Neural progenitor cell (in vitro differentiated cells): ENCODE results near the gene IGSF9.

Experiments
- CTCF ChIP-seq: fragments of 200-600 bp; sonication (generic); IDR thresholded peaks from 2 replicates; pipeline ENCODE4 v1.5.1; 2017; ENCODE audit warnings: antibody characterized with exemption, mild to moderate bottlenecking
- EZH2 ChIP-seq: fragments of 200-600 bp; sonication (generic); IDR thresholded peaks from 2 replicates; pipeline ENCODE4 v1.6.1; 2017; ENCODE audit warnings: antibody characterized with exemption, mild to moderate bottlenecking, moderate library complexity
- EZH2phosphoT487 ChIP-seq: fragments of 200-600 bp; sonication (generic); IDR thresholded peaks from 2 replicates; pipeline ENCODE4 v1.6.1; 2017; ENCODE audit warnings: antibody characterized with exemption

DNA sequence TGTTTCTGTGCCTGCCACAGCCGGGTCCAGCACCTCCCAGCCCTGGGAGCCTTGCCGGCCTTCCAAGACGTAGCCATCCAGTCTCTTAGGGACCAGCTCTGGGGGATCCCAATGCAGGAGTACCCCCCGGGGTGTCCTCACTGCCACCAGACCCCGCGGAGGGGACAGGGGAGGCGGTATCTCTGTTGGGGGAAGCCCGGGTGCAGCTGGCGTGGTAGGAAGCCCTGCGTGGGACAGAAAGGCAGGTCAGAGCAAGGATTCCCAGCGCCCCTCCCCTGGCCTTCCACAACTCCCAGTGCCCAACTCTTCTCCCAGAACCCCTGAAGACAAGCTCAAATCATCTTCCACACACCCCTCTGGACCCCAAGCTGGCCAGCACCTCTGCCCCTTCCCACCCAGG, 15.2 kb downstream of the IGSF9 start:
- TF ChIP-seq EZH2 = no peak
- no peak for TF ChIP-seq CTCF
- no peak for TF ChIP-seq EZH2phosphoT487
